ENCODE results near the gene FBXO34.

Gene FBXO34

DNA sequence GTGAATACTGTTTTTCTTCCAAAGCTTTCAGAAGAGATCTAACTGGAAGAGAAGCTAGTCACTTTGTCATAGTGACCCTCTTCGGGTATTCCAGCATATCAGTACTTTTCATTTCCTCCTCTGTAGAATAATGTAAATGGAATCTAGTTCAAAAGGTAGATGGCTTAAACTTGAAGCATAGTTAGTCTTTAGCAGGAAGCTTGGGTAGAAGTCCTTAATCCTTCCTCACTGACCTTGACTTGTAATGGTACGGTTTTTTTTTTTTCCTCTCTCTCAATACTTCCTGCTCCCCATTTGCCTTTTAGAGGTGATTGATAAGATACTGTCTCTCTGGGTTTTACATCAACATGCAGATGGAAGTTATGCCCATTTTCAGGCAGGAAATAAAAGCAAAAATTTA, 1.7 kb downstream of the FBXO34 start:
- DNase-seq, result peak; percentile 32

DNA sequence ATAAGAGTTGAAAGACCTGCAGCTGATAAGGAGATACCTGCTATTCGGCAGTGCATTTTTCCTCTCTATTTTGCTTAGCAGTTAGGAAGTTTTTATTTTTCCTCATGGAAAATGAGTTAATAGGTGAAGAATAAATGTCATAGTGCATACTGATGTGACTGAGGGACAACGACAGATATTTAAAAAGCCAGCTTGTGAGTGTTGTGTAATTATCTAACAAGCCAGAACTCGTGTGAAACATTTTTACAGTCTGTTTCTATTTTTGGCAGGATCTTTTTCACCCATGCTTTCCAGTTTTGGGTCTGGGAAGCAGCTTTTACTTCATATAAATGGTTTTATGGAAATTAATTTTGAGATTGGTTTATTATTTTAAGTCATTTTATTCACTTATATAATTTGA, 2.9 kb downstream of the FBXO34 start:
- DNase-seq, result peak; percentile 46

DNA sequence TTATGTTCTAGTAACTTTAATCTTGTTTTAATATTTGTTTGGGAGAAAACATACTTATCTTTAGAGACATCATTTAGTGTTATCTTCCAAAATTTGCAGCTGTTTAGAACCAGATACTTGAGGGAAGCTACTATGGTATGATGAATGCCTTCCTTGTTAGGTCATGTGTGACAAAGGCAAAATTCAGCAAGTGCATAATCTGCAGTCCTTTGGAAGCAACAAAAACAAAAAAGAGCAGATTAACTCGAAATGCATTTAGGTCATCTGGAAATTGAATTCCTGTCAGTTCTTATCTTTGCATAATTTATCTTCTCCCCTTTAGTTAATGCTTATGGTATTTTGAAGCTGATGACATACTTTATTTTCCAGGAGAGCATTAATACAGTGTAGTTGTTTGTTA, 3.5 kb downstream of the FBXO34 start:
- DNase-seq, result peak; percentile 59

DNA sequence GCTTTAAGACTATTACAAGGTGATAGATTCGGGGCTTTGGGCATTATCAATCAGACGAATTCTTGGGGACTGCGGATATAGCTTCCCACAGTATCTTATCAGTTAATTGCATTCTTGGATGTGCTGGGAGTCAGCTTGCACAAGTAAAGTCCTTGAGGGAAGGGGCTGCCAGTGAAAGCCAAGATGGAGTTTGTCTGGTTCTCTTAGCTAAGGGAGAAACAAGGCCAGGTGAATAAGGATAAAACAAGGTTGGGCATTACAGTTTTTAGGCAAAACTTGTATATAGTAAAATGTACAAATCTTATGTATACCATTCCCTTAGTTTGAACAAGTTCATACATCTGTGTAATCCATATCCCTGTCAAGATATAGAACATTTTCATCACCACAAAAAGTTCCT, 5.5 kb downstream of the FBXO34 start:
- DNase-seq, result no peak

DNA sequence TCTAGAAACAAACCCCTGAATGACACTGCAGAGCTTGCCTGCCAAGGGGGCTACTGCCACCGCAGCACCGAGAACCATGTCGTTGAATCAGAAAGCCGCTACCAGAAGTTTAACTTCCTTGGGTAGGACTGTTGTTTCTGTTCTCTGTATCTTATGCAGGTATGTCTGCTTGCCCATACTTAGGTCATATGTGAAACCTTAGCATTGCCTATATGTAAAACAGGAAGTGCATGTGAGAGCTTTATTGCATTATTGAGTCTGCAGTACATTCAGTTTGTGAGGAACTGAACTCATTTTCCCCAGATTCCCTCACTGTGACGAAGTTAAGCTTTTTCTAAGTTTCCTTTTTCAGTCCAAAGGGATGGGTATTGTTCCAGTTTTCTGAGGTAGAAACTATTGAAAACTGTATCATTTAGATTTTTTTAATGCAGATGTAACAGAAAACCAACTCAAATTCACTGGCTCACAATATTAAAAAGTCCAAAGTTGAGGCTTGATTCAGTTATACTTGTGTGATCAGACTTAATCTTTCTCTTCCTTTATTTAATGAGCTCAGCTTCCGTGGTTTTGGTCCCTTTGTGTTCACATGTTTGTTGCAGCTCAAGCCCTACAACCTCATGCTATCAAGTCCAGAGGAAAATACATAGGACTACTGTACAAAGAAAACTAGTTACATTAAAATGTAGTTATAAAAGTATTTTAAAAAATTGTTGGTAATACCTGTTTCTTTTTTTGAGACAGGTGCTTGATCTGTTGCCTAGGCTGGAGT, 6.9 kb downstream of the FBXO34 start:
- peak; percentile 40 for DNase-seq

DNA sequence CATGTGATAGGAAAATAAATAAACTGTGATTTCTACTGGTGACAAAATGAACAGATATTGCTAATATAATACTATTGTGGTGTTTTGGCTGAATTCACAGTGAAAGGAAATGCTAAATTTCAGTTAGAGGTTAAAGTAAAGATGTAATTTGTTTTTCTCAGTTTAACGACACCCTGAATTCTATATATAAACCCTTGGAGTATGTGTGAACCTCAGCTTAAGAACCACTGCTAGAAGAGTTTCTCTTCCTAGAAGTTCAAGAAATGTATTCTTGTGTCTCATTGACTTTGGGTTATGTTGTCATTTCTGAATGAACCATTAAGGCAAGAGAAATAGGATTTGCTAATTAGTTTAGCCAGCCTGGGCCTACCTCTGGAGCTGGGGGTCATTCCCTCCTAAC, 8.2 kb downstream of the FBXO34 start:
- no peak for DNase-seq

DNA sequence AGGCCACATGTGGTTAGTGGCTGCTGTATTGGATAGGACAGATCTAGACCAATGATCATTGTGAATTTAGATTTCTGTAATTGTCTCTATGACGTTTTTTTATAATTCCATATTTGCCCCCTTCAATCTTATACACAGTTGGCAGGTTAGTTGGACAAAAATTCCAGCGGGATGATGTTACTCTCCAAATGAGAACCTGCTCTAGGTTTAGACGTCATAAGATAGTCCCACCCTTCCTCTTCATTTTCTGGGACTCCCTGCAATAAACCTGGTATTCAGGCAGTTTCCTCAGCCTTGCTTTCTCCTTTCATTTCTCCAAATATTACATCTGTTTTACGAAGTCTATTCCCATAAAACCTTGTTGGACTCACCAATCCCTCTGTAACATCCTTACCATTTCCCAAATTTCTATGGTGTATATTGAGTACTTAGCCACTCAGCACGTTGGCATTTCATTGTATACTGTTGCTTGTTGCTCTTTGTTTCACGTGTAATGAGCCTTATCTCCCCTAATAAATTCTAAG, 10.2 kb downstream of the FBXO34 start:
- no peak for DNase-seq

DNA sequence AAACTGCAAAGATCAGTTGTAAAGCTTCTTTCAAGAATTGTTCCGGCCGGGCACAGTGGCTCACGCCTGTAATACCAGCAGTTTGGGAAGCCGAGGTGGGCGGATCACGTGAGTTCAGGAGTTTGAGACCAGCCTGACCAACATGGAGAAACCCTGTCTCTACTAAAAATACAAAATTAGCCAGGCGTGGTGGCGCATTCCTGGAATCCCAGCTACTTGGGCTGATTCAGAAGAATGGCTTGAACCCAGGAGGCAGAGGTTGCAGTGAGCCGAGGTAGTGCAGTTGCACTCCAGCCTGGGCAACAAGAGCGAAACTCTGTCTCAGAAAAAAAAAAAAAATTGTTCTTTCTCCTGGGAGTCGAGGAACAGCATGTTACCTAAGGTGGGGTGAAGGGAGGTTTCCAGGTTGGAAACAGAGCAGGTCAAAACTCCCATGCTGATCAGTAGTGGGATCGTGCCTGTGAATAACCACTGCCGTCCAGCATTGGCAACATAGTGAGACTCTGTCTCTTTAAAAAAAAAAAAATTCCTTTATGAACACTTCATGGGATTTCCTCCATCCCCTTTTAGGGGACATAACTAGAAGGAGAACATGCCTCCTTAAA, 13.9 kb downstream of the FBXO34 start:
- no peak for DNase-seq

DNA sequence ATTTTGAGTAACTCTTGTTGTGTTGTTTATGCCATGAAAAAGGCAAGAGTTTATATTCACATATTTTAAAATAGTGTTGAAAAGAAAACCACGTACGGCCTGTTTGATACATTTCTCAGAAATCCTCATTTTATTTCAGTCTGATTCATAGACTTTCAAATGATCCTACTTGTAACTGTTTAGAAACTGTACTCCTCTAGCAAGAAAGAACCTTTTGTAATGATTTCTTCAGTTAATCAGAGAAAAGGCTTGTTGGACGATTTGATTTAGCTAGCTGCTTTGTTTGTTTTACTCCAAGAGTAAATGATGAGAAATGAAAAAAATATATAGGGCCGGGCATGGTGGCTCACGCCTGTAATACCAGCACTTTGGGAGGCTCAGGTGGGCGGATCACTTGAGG, 17.2 kb downstream of the FBXO34 start:
- DNase-seq, result no peak

DNA sequence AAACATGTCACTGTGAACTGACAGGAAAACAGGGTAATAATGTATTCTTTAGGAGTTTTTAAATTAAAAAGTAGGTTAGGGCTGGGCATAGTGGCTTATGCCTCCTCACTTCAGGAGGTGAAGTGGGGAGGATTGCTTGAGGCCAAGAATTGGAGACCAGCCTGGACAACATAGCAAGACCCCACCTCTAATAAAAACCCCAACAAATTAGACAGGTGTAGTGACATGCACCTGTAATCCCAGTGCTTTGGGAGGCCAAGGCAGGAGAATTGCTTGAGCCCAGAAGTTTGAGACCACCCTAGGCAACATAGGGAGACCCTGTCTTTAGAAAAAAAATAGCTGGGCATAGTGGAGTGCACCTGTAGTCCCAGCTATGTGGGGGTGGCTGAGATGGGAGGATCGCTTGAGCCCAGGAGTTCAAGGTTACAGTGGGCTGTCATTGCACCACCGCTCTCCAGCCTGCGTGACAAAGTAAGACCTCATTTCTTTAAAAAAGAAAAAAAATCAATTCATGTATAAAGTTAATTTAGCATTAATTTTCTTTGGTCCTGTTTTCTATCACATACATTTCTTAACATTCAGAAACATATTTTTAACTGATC, 20.4 kb downstream of the FBXO34 start:
- no peak for DNase-seq

DNA sequence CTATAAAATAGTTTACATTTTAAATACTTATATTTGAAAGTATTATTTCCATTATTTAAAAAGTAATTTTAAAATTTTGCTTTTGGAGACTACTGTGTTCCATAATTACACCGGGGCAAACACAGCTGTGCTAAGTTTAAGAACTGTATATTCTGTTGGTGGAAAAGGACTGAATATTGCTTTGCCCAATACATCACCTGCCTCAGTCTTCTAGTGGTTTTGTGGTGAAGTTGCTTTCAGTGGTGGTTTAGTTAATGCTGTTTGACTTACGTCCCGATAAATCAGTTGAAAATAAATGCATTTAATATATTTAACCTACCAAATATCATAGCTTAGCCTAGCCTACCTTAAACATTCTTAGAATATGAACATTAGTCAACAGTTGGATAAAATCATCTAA, 23.4 kb downstream of the FBXO34 start:
- no peak for DNase-seq

DNA sequence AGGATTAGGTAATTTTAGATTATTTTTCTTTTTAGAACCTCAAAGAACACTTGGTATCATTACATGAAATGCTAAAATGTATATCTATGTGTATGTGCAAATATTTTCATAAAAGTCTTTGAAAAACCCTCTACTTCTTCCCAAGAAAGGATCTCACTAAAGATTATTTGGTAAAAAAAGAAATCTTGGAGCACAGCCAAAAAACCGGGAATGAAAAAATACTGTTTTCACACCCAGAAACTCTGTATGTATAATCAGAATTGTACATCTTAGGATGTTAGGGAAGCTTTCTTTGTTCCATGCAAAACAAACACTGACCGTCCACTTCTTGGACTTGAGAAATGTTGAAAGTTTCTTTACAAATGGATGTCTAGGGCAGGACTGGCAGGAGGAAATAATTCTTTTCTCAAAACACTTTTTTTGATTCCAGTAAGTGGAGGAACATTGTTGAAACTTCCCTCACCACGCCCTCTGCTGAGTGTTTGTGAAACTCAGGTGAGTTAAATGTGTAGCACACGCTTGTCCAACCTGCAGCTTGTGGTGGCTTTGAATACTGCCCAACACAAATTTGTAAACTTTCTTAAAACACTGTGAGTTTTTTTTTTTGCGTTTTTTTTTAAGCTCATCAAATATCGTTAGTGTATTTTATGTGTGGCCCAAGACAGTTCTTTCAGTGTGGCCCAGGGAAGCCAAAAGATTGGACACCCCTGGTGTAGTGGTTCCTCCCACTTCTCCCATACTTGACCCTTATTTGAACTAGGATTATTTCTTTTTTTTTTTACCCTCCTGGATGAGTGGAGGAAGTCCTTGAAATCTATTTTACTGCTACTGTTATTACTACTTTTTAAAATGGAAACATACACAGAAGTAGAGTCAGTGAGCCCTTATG, 26.6 kb downstream of the FBXO34 start:
- peak; percentile 29 for DNase-seq

DNA sequence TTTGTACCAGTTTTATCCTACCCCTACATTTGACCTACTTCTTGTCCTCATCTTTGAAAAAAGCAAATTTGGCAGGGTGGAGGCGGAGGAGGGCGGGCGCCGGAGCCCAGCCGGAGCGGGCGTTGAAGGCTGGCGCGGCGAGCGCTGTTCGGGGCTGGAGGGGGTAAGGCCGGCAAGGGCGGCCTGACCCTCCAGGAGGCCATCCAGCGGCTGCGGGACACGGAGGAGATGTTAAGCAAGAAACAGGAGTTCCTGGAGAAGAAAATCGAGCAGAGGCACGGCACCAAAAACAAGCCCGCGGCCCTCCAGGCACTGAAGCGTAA, 27.2 kb downstream of the FBXO34 start:
- DNase-seq, result no peak

DNA sequence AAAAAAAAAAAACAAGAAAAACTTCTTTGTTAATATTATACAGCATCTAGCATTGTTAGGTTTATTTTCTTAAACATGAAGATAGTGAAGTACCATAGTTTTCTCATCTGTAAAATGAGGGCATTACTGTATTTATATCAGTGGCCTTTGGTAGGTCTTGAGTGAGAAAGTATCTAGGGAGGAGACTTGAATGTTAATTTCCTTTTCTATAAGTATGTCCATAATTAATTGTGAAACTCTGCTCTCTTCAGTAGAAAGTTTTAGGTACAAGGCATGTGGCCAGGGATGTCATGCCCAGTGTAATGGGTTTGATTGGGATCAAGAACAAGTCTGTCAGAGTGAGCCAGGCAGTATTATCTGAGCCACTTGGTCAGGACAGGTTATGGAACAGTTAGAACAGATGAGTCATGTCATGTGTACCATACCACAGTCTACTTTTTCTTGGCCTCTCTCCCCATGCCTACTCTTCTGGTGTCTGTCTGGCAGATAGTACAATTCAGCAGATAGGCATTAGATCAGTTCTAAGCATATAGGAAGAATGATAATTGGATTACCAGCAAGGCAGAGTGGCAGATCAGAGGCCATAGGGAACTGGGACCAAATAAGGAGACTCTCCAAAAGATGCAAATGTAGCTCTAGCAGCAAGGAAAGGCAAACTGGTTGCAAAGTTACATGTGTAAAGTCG, 30.4 kb downstream of the FBXO34 start:
- DNase-seq, result peak; percentile 95

DNA sequence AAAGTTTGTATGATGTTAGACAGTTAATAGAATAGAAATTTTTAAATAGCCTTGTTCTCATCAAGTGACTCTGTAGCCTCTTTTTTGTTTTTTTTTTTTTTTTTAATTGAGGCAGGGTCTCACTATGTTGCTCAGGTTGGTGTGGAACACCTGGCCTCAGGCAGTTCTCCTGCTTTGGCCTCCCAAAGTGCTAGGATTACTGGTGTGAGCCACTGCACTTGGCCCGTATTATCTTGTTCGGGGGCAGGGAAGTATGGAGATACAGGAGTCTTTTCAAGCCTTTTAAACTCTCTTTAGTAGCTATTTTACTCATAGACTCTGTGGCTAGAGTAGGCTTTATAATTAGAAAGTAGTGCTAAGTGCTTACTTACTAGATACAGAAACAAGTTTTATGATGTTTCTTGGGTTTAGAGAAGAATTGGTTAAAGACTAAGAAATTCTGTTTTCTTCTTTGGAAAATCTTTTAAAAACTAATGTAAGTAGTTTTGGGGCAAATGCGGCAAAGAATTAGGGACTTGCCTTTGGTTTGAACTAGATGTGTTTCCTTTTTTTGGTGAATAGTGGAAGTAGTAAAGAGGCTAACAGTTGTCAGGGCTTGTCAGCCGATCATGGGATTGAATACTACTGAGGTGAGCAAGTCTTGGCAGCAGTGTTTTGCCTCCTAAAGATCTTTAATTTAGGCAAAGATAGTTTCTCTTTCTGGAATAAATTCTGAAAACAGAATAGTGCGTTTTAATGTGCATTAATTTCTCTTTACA, 31.3 kb downstream of the FBXO34 start:
- DNase-seq, result peak; percentile 31

DNA sequence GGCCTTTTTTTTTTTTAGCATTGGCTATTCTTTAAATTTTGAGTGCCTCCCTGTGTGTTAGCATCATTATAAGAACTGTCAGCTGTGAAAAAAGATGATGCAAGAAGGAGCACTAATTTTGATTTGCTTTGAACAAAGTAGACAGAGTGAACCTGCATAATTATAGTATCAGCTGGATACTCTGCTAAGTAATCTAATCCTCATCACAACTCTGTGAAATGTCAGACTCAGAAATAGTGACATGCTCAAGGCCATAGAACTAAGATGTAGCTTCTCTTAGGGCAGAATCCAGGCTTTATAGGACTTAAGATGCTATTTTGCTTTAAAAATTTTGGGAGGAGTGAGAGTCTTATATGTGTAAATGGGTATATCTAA, 31.9 kb downstream of the FBXO34 start:
- no peak for DNase-seq

DNA sequence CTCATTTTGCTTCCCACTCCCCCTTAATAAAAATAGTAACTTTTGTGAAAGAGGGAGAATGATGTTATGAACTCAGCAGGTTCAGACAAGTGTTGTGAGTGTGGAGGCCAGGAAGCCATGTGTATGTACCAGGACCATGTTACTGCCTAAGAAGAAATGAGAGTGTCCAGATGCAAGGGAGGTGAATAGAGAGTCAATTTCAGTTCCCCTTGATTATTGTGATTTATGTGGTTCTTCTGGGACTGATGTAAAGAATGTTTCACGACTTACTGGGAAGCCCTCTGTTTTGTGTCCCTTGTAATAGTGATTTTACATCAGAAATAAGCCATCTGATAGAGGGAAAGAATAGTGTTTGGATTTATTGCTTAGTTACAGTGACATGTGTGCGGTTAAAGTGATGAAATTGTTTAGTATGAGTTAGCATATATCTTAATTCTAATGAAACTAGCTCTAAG, 32.5 kb downstream of the FBXO34 start:
- peak; percentile 19 for DNase-seq

DNA sequence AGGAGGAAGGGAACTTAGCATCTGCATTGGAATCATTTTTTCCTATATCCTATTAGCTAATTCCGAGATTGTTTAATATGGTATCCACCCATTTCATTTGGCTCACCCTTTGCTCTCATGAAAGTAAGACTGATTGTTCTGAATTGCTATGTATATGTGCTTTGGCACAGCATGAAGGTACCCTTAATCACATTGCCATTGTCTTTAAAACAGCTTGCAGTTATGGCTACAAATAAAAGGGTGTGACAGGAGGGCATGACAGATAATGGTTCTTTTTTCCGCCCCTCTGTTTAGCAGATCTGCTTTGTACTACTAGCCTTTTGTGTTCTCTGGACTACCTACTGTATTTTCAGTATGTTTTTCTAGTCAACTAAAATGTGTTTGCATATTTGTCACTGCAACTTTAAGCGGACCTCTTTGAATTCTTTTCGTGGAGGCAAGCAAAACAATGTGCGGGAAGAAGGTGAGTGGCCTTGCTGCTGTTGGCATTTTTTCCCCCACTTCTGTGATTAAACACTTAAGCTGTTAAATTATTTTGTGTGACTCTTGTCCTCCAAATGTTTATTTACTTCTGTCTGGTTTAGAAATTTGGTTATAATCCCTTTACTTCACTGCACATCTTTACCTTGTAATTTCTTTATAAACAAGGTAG, 35.8 kb downstream of the FBXO34 start:
- peak; percentile 83 for DNase-seq

DNA sequence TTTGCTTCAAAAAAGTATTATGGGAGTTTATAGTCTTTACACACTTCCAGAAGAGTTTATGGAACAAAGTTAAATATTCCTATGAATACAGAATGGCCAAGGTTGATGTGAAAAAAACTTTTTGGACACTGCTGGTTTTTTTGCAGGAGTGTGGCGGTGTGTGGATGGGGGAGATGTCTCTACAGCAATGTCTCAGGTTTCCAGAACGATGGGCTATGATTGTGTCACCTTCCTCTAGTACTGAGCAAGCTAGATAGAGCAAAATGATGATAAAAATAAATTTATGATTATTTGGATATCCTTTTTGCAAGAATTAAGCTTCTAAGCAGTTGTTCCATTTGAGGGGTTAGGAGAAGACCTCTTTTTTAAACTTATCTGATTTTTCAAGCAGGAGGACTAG, 37.9 kb downstream of the FBXO34 start:
- no peak for DNase-seq

DNA sequence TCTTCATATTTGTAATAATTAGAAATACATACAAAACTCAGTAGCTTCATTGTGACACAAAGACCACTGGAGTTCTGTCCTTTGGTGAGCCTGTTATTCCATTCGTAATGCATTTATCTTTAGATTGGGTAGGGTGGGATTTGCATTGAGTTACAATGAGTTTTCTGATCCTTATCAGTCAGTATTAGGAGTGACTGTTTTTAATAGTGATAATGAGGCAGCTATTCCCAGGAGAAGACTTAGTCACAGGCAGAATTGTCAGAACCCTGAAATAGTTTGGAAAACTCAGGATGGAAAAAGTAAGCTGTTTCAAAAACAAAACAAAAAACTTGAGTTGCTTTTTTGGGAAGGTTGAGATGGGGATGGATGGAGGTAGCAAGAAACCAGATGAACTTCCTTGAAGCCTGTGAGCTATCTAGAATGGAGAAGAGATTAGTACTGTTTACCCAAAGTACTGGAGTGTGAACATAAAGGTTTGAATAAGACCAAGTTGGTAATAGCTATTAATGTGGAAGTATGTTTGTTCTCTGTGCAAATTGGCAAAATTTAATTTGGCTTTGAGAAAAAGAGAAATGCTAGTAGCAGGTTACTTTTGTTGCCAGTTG, 38.6 kb downstream of the FBXO34 start:
- DNase-seq, result no peak

Data from hematopoietic multipotent progenitor cell treated with erythropoietin and hydrocortisone succinate and interleukin-3 and kit ligand, for 6 days (in vitro differentiated cells).